ENCODE results near the gene FOXL2NB.
A peak's percentile ranks its signal among the peaks of the same experiment; 100 is the strongest.

The FOXL2NB gene

GRCh38 chr3:138945709-138946662, 1.0 kb upstream of the FOXL2NB start:
- peak; percentile 56 for DNase-seq (ENCODE audit: low spot score)

GRCh38 chr3:138947495-138948121, 591 bp downstream of the FOXL2NB start:
- DNase-seq (ENCODE audit: low spot score) = no peak

- DNase-seq (ENCODE audit: low spot score) = no peak
Measured at GRCh38 chr3:138948371-138949001, 1.5 kb downstream of the FOXL2NB start.

- DNase-seq (ENCODE audit: low spot score) = peak; percentile 68
Measured at GRCh38 chr3:138949002-138949418, 2.0 kb downstream of the FOXL2NB start.

GRCh38 chr3:138949445-138950005, 2.5 kb downstream of the FOXL2NB start:
- DNase-seq (ENCODE audit: low spot score) = no peak

GRCh38 chr3:138950006-138950644, 3.1 kb downstream of the FOXL2NB start:
- DNase-seq (ENCODE audit: low spot score) = peak; percentile 39

GRCh38 chr3:138950701-138951100, 3.7 kb downstream of the FOXL2NB start:
- no peak for DNase-seq (ENCODE audit: low spot score)

- no peak for DNase-seq (ENCODE audit: low spot score)
Measured at GRCh38 chr3:138960417-138960852, 13.4 kb downstream of the FOXL2NB start.

- DNase-seq (ENCODE audit: low spot score) = peak; percentile 23
Measured at GRCh38 chr3:138962854-138963560, 16.0 kb downstream of the FOXL2NB start.

- no peak for DNase-seq (ENCODE audit: low spot score)
Measured at GRCh38 chr3:138964264-138964663, 17.2 kb downstream of the FOXL2NB start.

- DNase-seq (ENCODE audit: low spot score) = no peak
Measured at GRCh38 chr3:138964923-138965322, 17.9 kb downstream of the FOXL2NB start.

GRCh38 chr3:138971766-138972320, 24.8 kb downstream of the FOXL2NB start:
- DNase-seq (ENCODE audit: low spot score) = no peak

GRCh38 chr3:138972941-138973340, 25.9 kb downstream of the FOXL2NB start:
- DNase-seq (ENCODE audit: low spot score) = no peak

- peak; percentile 59 for DNase-seq (ENCODE audit: low spot score)
Measured at GRCh38 chr3:138974462-138974861, 27.4 kb downstream of the FOXL2NB start.

GRCh38 chr3:138975351-138975750, 28.3 kb downstream of the FOXL2NB start:
- DNase-seq (ENCODE audit: low spot score) = no peak

- DNase-seq (ENCODE audit: low spot score) = no peak
Measured at GRCh38 chr3:138976047-138976446, 29.0 kb downstream of the FOXL2NB start.

GRCh38 chr3:138984816-138985215, 37.8 kb downstream of the FOXL2NB start:
- DNase-seq (ENCODE audit: low spot score) = no peak

- no peak for DNase-seq (ENCODE audit: low spot score)
Measured at GRCh38 chr3:138985932-138986331, 38.9 kb downstream of the FOXL2NB start.

GRCh38 chr3:138987181-138987580, 40.2 kb downstream of the FOXL2NB start:
- DNase-seq (ENCODE audit: low spot score) = no peak

GRCh38 chr3:138995706-138996105, 48.7 kb downstream of the FOXL2NB start:
- no peak for DNase-seq (ENCODE audit: low spot score)
